GM12878 (cell line): ENCODE results near the gene AP3S2. TPM values are rescaled to one million over a fixed set of nuclear protein-coding genes. Genes with fewer than 3 reads are reported as not detected.

Experiments used
- ATAC-seq: fragments of 200-7000 bp; cut with Tn5 transposase; 3 replicates; pipeline ENCODE4 v1.9.1; 2020; ENCODE audit warnings: mild to moderate bottlenecking, moderate library complexity
- BruUV-seq: library from RNA; stranded (reverse); fragments of 400-500 nt; replicated peaks from 2 replicates; lab custom pipeline; 2021; lab: Mats Ljungman, UMichigan
- CTCF ChIA-PET: fragments of 300-600 bp; sonication (Branson Sonifier 250); formaldehyde crosslinking; extraction: SDS; loops from one replicate; lab custom pipeline; 2021; ENCODE audit warnings: inconsistent platforms; lab: Yijun Ruan, JAX
- POLR2A ChIA-PET: fragments of 350-600 bp; formaldehyde crosslinking; extraction: SDS; loops from one replicate; lab custom pipeline; 2021; ENCODE audit warnings: inconsistent platforms; lab: Charles Lee
- RAD21 ChIA-PET: fragments of 300-600 bp; sonication (Branson Sonifier 250); formaldehyde crosslinking; loops from one replicate; lab custom pipeline; 2023; ENCODE audit warnings: antibody characterized with exemption; ENCODE audit not compliant: unreplicated experiment; lab: Charles Lee
- SMC1A ChIA-PET: fragments of 300-600 bp; sonication (Branson Sonifier 250); formaldehyde crosslinking; loops from one replicate; lab custom pipeline; 2023; ENCODE audit not compliant: unreplicated experiment, uncharacterized antibody; lab: Charles Lee
- DNase-seq: peaks from one replicate; pipeline ENCODE4 v3.0.0-alpha.2; 2011; ENCODE audit warnings: low read depth, low spot score
- FAIRE-seq: peaks from 3 replicates; lab custom pipeline; 2011; peaks lifted over from hg19 to GRCh38; lab: Jason Lieb, UNC
- H2AFZ ChIP-seq: 2 replicates; pipeline ENCODE4 v1.6.0; 2011; ENCODE audit warnings: low read depth, low read length, control low read depth; ENCODE audit not compliant: control insufficient read depth
- H3K27ac ChIP-seq: 2 replicates; pipeline ENCODE4 v1.5.1; 2011; ENCODE audit warnings: control low read depth; ENCODE audit not compliant: control insufficient read depth, insufficient read depth
- H3K27me3 ChIP-seq, 2 experiments: replicated peaks in 1 of 2; 2 replicates each; pipeline versions ENCODE4 v1.6.0 to v1.6.1; 2011; ENCODE audit warnings: low read length in 1 of 2; ENCODE audit not compliant: control insufficient read depth in 2 of 2, insufficient read depth in 2 of 2
- H3K36me3 ChIP-seq, 2 experiments: 2 replicates each; pipeline ENCODE4 v1.5.1; 2011; ENCODE audit warnings: low read length in 1 of 2; ENCODE audit not compliant: control insufficient read depth in 2 of 2, insufficient read depth in 2 of 2
- H3K4me1 ChIP-seq: 2 replicates; pipeline ENCODE4 v1.6.1; 2011; ENCODE audit warnings: mild to moderate bottlenecking, low read length, moderate library complexity, mixed read lengths; ENCODE audit not compliant: control insufficient read depth, insufficient read depth
- H3K4me2 ChIP-seq: 2 replicates; pipeline ENCODE4 v1.6.0; 2011; ENCODE audit warnings: control low read depth; ENCODE audit not compliant: control insufficient read depth, insufficient read depth
- H3K4me3 ChIP-seq: fragments of 200-600 bp; sonication (generic); 2 replicates; pipeline ENCODE4 v1.5.1; 2016
- H3K79me2 ChIP-seq: 2 replicates; pipeline ENCODE4 v1.6.0; 2011; ENCODE audit warnings: low read length; ENCODE audit not compliant: control insufficient read depth, insufficient read depth
- H3K9ac ChIP-seq: 2 replicates; pipeline ENCODE4 v1.8.0; 2011; ENCODE audit warnings: low read length, control low read depth, mixed read lengths; ENCODE audit not compliant: control insufficient read depth, insufficient read depth
- H3K9me3 ChIP-seq: replicated peaks from 3 replicates; pipeline ENCODE4 v1.5.1; 2011; ENCODE audit warnings: mild to moderate bottlenecking, low read length; ENCODE audit not compliant: control insufficient read depth, insufficient read depth
- H4K20me1 ChIP-seq: 2 replicates; pipeline ENCODE4 v1.6.0; 2011; ENCODE audit not compliant: control insufficient read depth, insufficient read depth
- CHD2 ChIP-seq: IDR thresholded peaks from 2 replicates; pipeline ENCODE4 v1.6.1; 2011; ENCODE audit warnings: low read depth, low read length, improper control_type of control experiment, borderline replicate concordance
- ESRRA ChIP-seq: IDR thresholded peaks from 2 replicates; pipeline ENCODE4 v1.6.1; 2012; ENCODE audit warnings: mild to moderate bottlenecking, low read length, improper control_type of control experiment
- GATAD2B ChIP-seq: fragments of 450-650 bp; conservative IDR thresholded peaks from 2 replicates; pipeline ENCODE4 v1.6.1; 2017; ENCODE audit warnings: low read depth, mild to moderate bottlenecking, moderate library complexity
- HDAC2 ChIP-seq: fragments of 200-600 bp; sonication (generic); IDR thresholded peaks from 2 replicates; pipeline ENCODE4 v1.6.1; 2017
- HDGF ChIP-seq: fragments of 450-650 bp; IDR thresholded peaks from 2 replicates; pipeline ENCODE4 v1.6.1; 2016; ENCODE audit warnings: antibody characterized with exemption
- IKZF1 ChIP-seq: fragments of 450-650 bp; conservative IDR thresholded peaks from 2 replicates; pipeline ENCODE4 v1.6.1; 2017; ENCODE audit warnings: antibody characterized with exemption, mild to moderate bottlenecking
- IKZF2 ChIP-seq, 2 experiments: fragments of 450-650 bp; IDR thresholded peaks; 2 replicates each; pipeline ENCODE4 v1.6.1; 2017; ENCODE audit warnings: mild to moderate bottlenecking in 2 of 2, moderate library complexity in 2 of 2
- MTA3 ChIP-seq: IDR thresholded peaks from 2 replicates; pipeline ENCODE4 v1.6.1; 2012; ENCODE audit warnings: low read length, inconsistent platforms, borderline replicate concordance
- NFYA ChIP-seq: IDR thresholded peaks from 2 replicates; pipeline ENCODE4 v1.6.1; 2011; ENCODE audit warnings: low read depth, mild to moderate bottlenecking, low read length, improper control_type of control experiment, borderline replicate concordance
- NR2F1 ChIP-seq: fragments of 450-650 bp; conservative IDR thresholded peaks from 2 replicates; pipeline ENCODE4 v1.6.1; 2017; ENCODE audit warnings: mild to moderate bottlenecking
- SMARCA5 ChIP-seq: fragments of 450-650 bp; IDR thresholded peaks from 2 replicates; pipeline ENCODE4 v1.6.1; 2017; ENCODE audit warnings: mild to moderate bottlenecking
- SMC3 ChIP-seq: IDR thresholded peaks from 2 replicates; pipeline ENCODE4 v1.6.1; 2011; ENCODE audit warnings: low read length, improper control_type of control experiment, borderline replicate concordance
- YY1 ChIP-seq: IDR thresholded peaks from 2 replicates; pipeline ENCODE4 v1.6.1; 2011; ENCODE audit warnings: low read depth, mild to moderate bottlenecking, low read length
- ZNF24 ChIP-seq: fragments of 450-650 bp; IDR thresholded peaks from 2 replicates; pipeline ENCODE4 v1.6.1; 2017; ENCODE audit warnings: antibody characterized with exemption, mild to moderate bottlenecking
- WGBS: methylation state at CpG from one replicate; pipeline ENCODE4 v1.1.6; 2016; ENCODE audit warnings: low lambda C conversion rate; ENCODE audit not compliant: insufficient replicate concordance, insufficient coverage; ENCODE audit errors: missing lambda C conversion rate; 5-methylcytosine and 5-hydroxymethylcytosine counted together
- in situ Hi-C: fragments of 300-500 bp; cut with MboI; formaldehyde crosslinking; loops from 9 replicates; pipeline ENCODE4 v1.14.3; 2018; ENCODE audit warnings: mixed read lengths
- intact Hi-C: fragments of 100-400 bp; cut with micrococcal nuclease; formaldehyde crosslinking; loops from one replicate; pipeline ENCODE4 v1.14.2; 2022; ENCODE audit not compliant: unreplicated experiment
- polyA plus RNA-seq, 11 experiments: library from polyadenylated mRNA; depleted of rRNA in 4 of 11; unstranded in 6 of 11; stranded (reverse) in 5 of 11; fragments of >200 nt; fragmentation: Nextera tagmentation in 4 of 11; fragmentation: Illumina TruSeq in 1 of 11; extraction: Ambion mirVana in 4 of 11; extraction: Trizol in 1 of 11; gene quantifications; 1 replicate in 1 of 11; 2 replicates in 10 of 11; pipeline versions ENCODE4 v1.2.1 to v1.2.3, GENCODE V29; 2011 to 2016; ENCODE audit warnings: inconsistent platforms in 2 of 11, missing spikeins in 2 of 11, low read depth in 1 of 11
- total RNA-seq, 4 experiments: library from RNA; depleted of rRNA in 3 of 4; stranded (reverse); fragments of >200 nt in 3 of 4; fragmentation: Illumina TruSeq in 1 of 4; extraction: Trizol in 1 of 4; gene quantifications; 2 replicates each; pipeline versions ENCODE4 v1.2.1 to v1.2.3, GENCODE V29; 2013 to 2021
- TF ChIP-seq, protein P1 (sequence below): fragments of 450-650 bp; IDR thresholded peaks from 2 replicates; pipeline ENCODE4 v1.6.1; 2018; ENCODE audit warnings: borderline replicate concordance, mild to moderate bottlenecking; ENCODE audit not compliant: partially characterized antibody
- TF ChIP-seq, protein P2 (sequence below): fragments of 450-650 bp; IDR thresholded peaks from 2 replicates; pipeline ENCODE4 v1.6.1; 2018; ENCODE audit warnings: mild to moderate bottlenecking, low read depth, moderate library complexity; ENCODE audit not compliant: partially characterized antibody

Gene AP3S2
- total and polyA plus RNA-seq, 10 of the 15 experiments (the other 5 are each of a cell fraction or from before 2014, with no cell fraction given) = 10.0 to 43.6 (median 26.0) TPM

DNA sequence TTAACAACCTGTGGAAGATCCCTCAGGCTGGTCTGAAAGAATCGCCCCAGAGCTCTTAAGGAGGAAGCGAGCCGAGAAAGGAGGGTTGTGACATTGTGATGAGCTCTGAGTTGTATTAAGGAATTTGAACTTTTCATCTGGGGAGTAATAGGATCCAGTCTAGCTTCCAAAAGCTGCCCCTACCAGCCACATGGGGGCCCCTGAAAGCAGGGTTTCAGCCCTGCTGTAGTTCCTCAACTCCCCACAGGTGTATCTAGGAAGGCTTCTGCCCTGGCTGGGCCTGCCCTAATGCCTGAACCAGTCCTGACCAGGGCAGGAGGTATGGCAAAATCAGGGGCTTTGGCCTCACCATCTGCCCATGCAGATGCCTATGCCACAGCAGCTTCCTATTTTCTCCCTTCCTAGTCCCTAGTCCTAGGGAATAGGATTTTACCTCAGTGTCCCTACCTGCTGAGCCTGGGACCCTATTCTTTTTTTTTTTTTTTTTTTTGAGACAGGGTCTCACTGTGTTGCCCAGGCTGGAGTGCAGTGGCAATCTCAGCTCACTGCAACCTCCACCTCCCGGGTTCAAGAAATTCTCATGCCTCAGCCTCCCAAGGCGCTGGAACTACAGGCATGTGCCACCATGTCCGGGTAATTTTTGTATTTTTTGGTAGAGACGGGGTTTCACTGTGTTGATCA lies 5.0 kb upstream of the AP3S2 start (continued):
- TF ChIP-seq NR2F1 (no peak), HDAC2 (no peak), GATAD2B (0 out of 2 replicates have a peak, but pooled peaks have one; percentile 23), MTA3 (no peak), IKZF1 (0 out of 2 replicates have a peak, but pooled peaks have one; percentile 0), ESRRA (no peak), NFYA (no peak), ZNF24 (no peak), YY1 (0 out of 2 replicates have a peak, but pooled peaks have one; percentile 29), SMARCA5 (peak; percentile 49; the same call in 1 of the 2 replicates)

DNA sequence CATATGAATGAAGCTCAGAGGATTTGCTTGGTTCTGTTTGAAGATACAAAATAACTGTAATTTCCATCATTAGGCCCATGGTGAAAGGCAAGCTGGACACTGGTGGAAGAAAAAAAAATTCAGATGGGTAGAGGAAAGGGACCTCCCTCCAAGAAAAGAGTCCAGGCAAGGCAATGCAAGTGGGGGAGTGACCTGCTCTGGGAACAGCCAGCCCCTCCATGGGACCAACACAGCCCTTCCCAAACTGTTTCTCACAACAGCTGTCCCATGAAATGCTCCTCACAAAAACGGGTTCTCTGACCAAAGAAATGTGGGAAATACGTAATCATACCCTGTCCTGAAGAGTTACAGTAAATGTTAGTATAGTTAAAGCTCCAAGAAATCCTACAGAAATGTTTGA lies 4.4 kb upstream of the AP3S2 start:
- in situ Hi-C loops = loop anchor here (5.0 kb wide), 1 partner anchor 174 kb away; no protein-coding TSS in a partner anchor
- Histone ChIP-seq H3K79me2 (peaks cover 8% of the 10 kb centered on the region), H3K9me3 (no peaks in the 10 kb centered on the region), H3K27ac (no peak overlapping the region), H3K4me2 (no peak overlapping the region), H3K36me3 (no peaks in the 10 kb centered on the region), H3K27me3 (no peaks in the 10 kb centered on the region), H3K9ac (no peak overlapping the region), H3K4me1 (peaks cover 11% of the 10 kb centered on the region), H2AFZ (peak overlapping the region; percentile 9), H3K4me3 (no peak overlapping the region), H4K20me1 (no peaks in the 10 kb centered on the region)
- intact Hi-C loops = loop anchor here (1.0 to 2.0 kb wide), 3 partner anchors 73 to 189 kb away; no protein-coding TSS in a partner anchor
- 40% methylated on average over 2 of the region's 2 CpGs for WGBS
- RAD21 ChIA-PET = interaction anchor here (0.6 to 3.4 kb wide), 20 partner anchors 8 to 334 kb away, joined by 3 to 41 read pairs (median 4); no protein-coding TSS in a partner anchor
- SMC1A ChIA-PET = interaction anchor here (0.7 to 3.1 kb wide), 26 partner anchors 10 to 323 kb away, joined by 3 to 32 read pairs (median 3); no protein-coding TSS in a partner anchor
- FAIRE-seq (peak; percentile 44), ATAC-seq (no peak), DNase-seq (no peak)
- CTCF ChIA-PET = interaction anchor here (0.6 to 3.6 kb wide), 36 partner anchors 7 to 593 kb away, joined by 3 to 85 read pairs (median 4); partner anchors contain the start of gene ZNF710
- BruUV-seq = no TSS peak
- POLR2A ChIA-PET = interaction anchor here (0.5 to 1.3 kb wide), 5 partner anchors 27 to 248 kb away, joined by 3 to 4 read pairs (median 3); no protein-coding TSS in a partner anchor
- TF ChIP-seq, protein P1, sequence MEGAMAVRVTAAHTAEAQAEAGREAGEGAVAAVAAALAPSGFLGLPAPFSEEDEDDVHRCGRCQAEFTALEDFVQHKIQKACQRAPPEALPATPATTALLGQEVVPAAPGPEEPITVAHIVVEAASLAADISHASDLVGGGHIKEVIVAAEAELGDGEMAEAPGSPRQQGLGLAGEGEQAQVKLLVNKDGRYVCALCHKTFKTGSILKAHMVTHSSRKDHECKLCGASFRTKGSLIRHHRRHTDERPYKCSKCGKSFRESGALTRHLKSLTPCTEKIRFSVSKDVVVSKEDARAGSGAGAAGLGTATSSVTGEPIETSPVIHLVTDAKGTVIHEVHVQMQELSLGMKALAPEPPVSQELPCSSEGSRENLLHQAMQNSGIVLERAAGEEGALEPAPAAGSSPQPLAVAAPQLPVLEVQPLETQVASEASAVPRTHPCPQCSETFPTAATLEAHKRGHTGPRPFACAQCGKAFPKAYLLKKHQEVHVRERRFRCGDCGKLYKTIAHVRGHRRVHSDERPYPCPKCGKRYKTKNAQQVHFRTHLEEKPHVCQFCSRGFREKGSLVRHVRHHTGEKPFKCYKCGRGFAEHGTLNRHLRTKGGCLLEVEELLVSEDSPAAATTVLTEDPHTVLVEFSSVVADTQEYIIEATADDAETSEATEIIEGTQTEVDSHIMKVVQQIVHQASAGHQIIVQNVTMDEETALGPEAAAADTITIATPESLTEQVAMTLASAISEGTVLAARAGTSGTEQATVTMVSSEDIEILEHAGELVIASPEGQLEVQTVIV = no peak
- no peak for TF ChIP-seq HDGF
- TF ChIP-seq IKZF2 (IDR thresholded peaks at IDR 0.05) = no peak
- TF ChIP-seq SMC3 = no peak
- no peak for TF ChIP-seq CHD2
- TF ChIP-seq, protein P2, sequence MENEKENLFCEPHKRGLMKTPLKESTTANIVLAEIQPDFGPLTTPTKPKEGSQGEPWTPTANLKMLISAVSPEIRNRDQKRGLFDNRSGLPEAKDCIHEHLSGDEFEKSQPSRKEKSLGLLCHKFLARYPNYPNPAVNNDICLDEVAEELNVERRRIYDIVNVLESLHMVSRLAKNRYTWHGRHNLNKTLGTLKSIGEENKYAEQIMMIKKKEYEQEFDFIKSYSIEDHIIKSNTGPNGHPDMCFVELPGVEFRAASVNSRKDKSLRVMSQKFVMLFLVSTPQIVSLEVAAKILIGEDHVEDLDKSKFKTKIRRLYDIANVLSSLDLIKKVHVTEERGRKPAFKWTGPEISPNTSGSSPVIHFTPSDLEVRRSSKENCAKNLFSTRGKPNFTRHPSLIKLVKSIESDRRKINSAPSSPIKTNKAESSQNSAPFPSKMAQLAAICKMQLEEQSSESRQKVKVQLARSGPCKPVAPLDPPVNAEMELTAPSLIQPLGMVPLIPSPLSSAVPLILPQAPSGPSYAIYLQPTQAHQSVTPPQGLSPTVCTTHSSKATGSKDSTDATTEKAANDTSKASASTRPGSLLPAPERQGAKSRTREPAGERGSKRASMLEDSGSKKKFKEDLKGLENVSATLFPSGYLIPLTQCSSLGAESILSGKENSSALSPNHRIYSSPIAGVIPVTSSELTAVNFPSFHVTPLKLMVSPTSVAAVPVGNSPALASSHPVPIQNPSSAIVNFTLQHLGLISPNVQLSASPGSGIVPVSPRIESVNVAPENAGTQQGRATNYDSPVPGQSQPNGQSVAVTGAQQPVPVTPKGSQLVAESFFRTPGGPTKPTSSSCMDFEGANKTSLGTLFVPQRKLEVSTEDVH = no peak
